Mesothelial cell of epicardium (in vitro differentiated cells): ENCODE results near the gene TMEM129. TPM values are rescaled to one million over a fixed set of nuclear protein-coding genes. Genes with fewer than 3 reads are reported as not detected.

Experiments
- DNase-seq, 2 experiments: peaks; one replicate each; pipeline ENCODE4 v3.0.0; 2021; ENCODE audit warnings: low spot score in 2 of 2; ENCODE audit not compliant: unreplicated experiment in 2 of 2
- H3K27ac Mint-ChIP-seq: 2 replicates; pipeline ENCODE4 v1.8.0; 2021; ENCODE audit warnings: mixed read lengths
- H3K27me3 Mint-ChIP-seq: 2 replicates; pipeline ENCODE4 v1.8.0; 2021; ENCODE audit warnings: low read depth, mixed read lengths
- H3K36me3 Mint-ChIP-seq: 2 replicates; pipeline ENCODE4 v1.8.0; 2021; ENCODE audit warnings: mixed read lengths
- H3K4me1 Mint-ChIP-seq: 2 replicates; pipeline ENCODE4 v1.8.0; 2021; ENCODE audit warnings: mixed read lengths
- H3K4me3 Mint-ChIP-seq: 2 replicates; pipeline ENCODE4 v1.8.0; 2021; ENCODE audit warnings: mild to moderate bottlenecking, moderate library complexity, mixed read lengths
- H3K9me3 Mint-ChIP-seq: 2 replicates; pipeline ENCODE4 v1.8.0; 2021; ENCODE audit warnings: mixed read lengths
- CTCF ChIP-seq: fragments of 200-600 bp; sonication (generic); IDR thresholded peaks from one replicate; pipeline ENCODE4 v1.5.0; 2021; ENCODE audit warnings: antibody characterized with exemption; ENCODE audit not compliant: unreplicated experiment
- total RNA-seq: library from RNA; stranded (reverse); gene quantifications from 3 replicates; pipeline ENCODE4 v1.2.1, GENCODE V29; 2021

The TMEM129 gene
- total RNA-seq, 1 donor from 2014 or later, result 37.8 TPM

- Mint-ChIP-seq H3K27ac (no peak overlapping the region), H3K27me3 (no peaks in the 10 kb centered on the region), H3K4me1 (peaks cover 13% of the 10 kb centered on the region), H3K9me3 (no peaks in the 10 kb centered on the region), H3K4me3 (no peak overlapping the region), H3K36me3 (no peaks in the 10 kb centered on the region)
- TF ChIP-seq CTCF, result no peak
- DNase-seq, result no peak
Measured at GRCh38 chr4:1759818-1760223, 38.7 kb upstream of the TMEM129 start.

GRCh38 chr4:1759170-1759817, 38.2 kb upstream of the TMEM129 start:
- H3K9me3 Mint-ChIP-seq, result no peaks in the 10 kb centered on the region
- no peak for DNase-seq
- H3K4me3 Mint-ChIP-seq, result no peak overlapping the region
- H3K36me3 Mint-ChIP-seq, result no peaks in the 10 kb centered on the region
- H3K27ac Mint-ChIP-seq, result peak overlapping the region; percentile 25
- H3K4me1 Mint-ChIP-seq, result peaks cover 13% of the 10 kb centered on the region
- H3K27me3 Mint-ChIP-seq, result no peaks in the 10 kb centered on the region
- no peak for TF ChIP-seq CTCF

- no peak for DNase-seq
Measured at GRCh38 chr4:1758306-1759121, 37.4 kb upstream of the TMEM129 start.

GRCh38 chr4:1757836-1758235, 36.7 kb upstream of the TMEM129 start:
- Mint-ChIP-seq H3K9me3 (no peaks in the 10 kb centered on the region), H3K27ac (no peak overlapping the region), H3K4me3 (no peak overlapping the region), H3K36me3 (no peaks in the 10 kb centered on the region), H3K27me3 (no peaks in the 10 kb centered on the region), H3K4me1 (peaks cover 10% of the 10 kb centered on the region)
- no peak for TF ChIP-seq CTCF
- no peak for DNase-seq

More at GRCh38 chr4:1758306-1759121, 37.4 kb upstream of the TMEM129 start:
- Mint-ChIP-seq H3K4me3 (no peak overlapping the region), H3K4me1 (peaks cover 10% of the 10 kb centered on the region), H3K27ac (no peak overlapping the region), H3K9me3 (no peaks in the 10 kb centered on the region), H3K36me3 (no peaks in the 10 kb centered on the region), H3K27me3 (no peaks in the 10 kb centered on the region)
- no peak for TF ChIP-seq CTCF

- no peaks in the 10 kb centered on the region for H3K9me3 Mint-ChIP-seq
- no peak overlapping the region for H3K27ac Mint-ChIP-seq
- H3K27me3 Mint-ChIP-seq, result no peaks in the 10 kb centered on the region
- no peaks in the 10 kb centered on the region for H3K36me3 Mint-ChIP-seq
- no peak for DNase-seq
- H3K4me3 Mint-ChIP-seq, result no peak overlapping the region
- H3K4me1 Mint-ChIP-seq, result peaks cover 10% of the 10 kb centered on the region
- no peak for TF ChIP-seq CTCF
Measured at GRCh38 chr4:1756893-1757779, 36.0 kb upstream of the TMEM129 start.
